MG63 (cell line): Measurements from ENCODE around the gene POLR2J3. TPM values are rescaled to one million over a fixed set of nuclear protein-coding genes. Genes with fewer than 3 reads are reported as not detected.
"Not testable (repeated sequence)": the region's sequence is repeated elsewhere in the genome, so short reads cannot be mapped to it uniquely, and the experiment has no call there.

ENCODE experiments used
- DNase-seq: peaks from one replicate; pipeline ENCODE4 v3.0.0-alpha.2; 2020
- H3K27me3 ChIP-seq: fragments of 250-450 bp; sonication (Bioruptor Pico); 2 replicates; pipeline ENCODE4 v1.5.1; 2020; ENCODE audit warnings: mild to moderate bottlenecking, moderate library complexity
- H3K36me3 ChIP-seq: fragments of 250-450 bp; sonication (Bioruptor Pico); 2 replicates; pipeline ENCODE4 v1.5.1; 2020; ENCODE audit warnings: mild to moderate bottlenecking, moderate library complexity
- H3K4me3 ChIP-seq: fragments of 250-450 bp; sonication (Bioruptor Pico); 2 replicates; pipeline ENCODE4 v1.5.1; 2020; ENCODE audit warnings: mild to moderate bottlenecking, moderate library complexity
- H3K9me3 ChIP-seq: fragments of 250-450 bp; sonication (Bioruptor Pico); 2 replicates; pipeline ENCODE4 v1.5.1; 2020; ENCODE audit warnings: mild to moderate bottlenecking, moderate library complexity
- total RNA-seq: library from RNA; depleted of rRNA; stranded (reverse); fragments of >200 nt; shearing (Covaris generic); gene quantifications from 2 replicates; pipeline ENCODE4 v1.2.3, GENCODE V29; 2014; ENCODE audit warnings: low replicate concordance; rRNA removed

POLR2J3 gene
- total RNA-seq: 2.2 and 7.1 TPM in 2 replicates

DNA sequence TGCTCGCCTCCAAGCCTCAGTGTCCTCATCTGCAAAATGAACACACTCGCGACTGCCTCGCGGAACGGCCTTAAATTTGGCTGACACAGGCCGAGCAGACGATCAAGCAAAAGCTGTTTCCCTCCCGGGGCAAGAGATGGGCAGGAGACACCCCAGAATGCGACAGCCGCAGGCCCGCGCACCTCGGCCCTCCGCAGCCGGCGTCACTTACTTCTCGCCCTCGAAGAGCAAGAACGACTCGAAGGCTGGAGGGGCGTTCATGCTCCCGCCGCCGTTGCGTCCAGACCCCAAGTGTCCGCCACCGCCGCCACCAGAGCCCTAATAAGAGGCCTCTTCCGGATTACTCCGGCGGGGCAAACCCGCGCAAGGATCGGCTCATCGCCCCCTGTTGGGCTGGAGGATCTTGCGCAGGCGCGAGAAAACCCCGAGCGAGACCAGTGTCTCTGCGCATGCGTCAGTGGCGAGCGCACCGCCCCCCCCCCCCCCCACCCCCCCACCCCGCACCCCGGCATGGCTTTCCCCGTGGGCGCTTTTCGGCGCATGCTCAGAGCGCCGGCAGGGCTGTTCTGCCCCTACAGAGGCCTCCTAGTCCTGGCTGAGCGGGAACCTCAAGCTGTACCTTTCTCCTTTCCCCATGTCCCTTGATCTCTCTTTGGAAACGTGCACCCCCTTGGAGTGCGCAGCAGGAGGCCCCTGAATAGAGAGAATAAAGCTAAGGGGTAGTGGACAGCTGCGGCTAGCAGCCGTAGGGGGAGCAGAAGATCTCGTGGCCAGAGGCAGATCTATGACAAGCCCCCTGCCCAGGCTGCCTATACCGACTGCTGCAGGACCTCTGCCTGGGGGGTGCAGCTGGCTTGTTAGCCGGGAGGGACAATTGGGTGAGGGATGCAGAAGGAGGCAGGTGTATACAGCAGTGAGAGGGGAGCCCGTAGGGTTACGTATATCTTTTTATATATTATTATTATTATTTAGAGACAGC, at the start of gene POLR2J3:
Gene POLR2J3, minus strand, starts transcription at position 323 of the 979 bp plus-strand sequence. Its CDS starts 62 bp downstream, at position 261.
- H3K9me3 ChIP-seq, H3K36me3 ChIP-seq, H3K27me3 ChIP-seq: not testable (repeated sequence)
- DNase-seq: peak; percentile 8
- peak within 1 kb of the TSS; percentile 70 for H3K4me3 ChIP-seq

- DNase-seq, H3K4me3 ChIP-seq, H3K27me3 ChIP-seq, H3K36me3 ChIP-seq, H3K9me3 ChIP-seq: not testable (repeated sequence)
Measured at GRCh38 chr7:102618122-102618521, 45.7 kb upstream of the POLR2J3 start.

DNA sequence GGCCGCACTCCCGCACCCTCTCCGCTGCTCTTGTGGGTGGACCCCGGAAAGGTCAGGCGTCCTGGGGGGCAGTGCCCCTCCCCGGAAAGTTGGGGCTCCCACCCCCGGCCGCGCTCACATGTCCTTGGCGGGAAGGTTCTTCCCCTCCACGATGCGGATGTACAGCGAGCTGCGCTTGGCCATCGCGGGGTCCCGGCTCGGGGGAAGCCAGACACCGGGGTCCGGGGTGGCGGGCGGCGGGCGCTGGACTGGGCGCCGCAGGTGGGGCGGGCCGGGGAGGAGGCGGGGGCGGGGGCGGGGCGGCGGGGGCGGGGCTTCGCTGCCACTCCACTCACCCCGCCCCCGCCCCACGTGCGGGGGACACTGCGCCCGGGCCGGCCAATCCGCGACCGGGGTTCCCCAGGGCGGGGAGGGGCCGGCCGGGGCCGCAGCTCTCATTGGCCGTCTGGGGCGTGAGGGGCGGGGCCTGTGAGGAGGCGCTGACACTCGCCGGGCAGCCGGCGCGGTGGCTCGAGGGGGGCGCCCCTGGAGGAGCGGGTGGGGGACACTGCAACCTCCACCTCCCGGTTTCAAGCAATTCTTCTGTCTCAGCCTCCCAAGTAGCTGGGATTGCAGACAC, 44.2 kb upstream of the POLR2J3 start, which contains the start of gene RASA4:
Gene RASA4, minus strand, starts transcription at position 250 of the 619 bp plus-strand sequence. Its CDS starts 67 bp downstream, at position 183.
- H3K27me3 ChIP-seq, H3K9me3 ChIP-seq, H3K36me3 ChIP-seq, H3K4me3 ChIP-seq: not testable (repeated sequence)
- DNase-seq: peak; percentile 12

GRCh38 chr7:102615930-102616329, 43.5 kb upstream of the POLR2J3 start:
- not testable (repeated sequence) for H3K36me3 ChIP-seq, H3K27me3 ChIP-seq, DNase-seq, H3K9me3 ChIP-seq, H3K4me3 ChIP-seq

- not testable (repeated sequence) for H3K36me3 ChIP-seq, H3K27me3 ChIP-seq, DNase-seq, H3K4me3 ChIP-seq, H3K9me3 ChIP-seq
Measured at GRCh38 chr7:102614873-102615272, 42.5 kb upstream of the POLR2J3 start.

GRCh38 chr7:102614346-102614697, 41.9 kb upstream of the POLR2J3 start:
- not testable (repeated sequence) for H3K9me3 ChIP-seq, H3K4me3 ChIP-seq, DNase-seq, H3K27me3 ChIP-seq, H3K36me3 ChIP-seq

GRCh38 chr7:102613575-102614345, 41.4 kb upstream of the POLR2J3 start:
- not testable (repeated sequence) for DNase-seq, H3K9me3 ChIP-seq

DNA sequence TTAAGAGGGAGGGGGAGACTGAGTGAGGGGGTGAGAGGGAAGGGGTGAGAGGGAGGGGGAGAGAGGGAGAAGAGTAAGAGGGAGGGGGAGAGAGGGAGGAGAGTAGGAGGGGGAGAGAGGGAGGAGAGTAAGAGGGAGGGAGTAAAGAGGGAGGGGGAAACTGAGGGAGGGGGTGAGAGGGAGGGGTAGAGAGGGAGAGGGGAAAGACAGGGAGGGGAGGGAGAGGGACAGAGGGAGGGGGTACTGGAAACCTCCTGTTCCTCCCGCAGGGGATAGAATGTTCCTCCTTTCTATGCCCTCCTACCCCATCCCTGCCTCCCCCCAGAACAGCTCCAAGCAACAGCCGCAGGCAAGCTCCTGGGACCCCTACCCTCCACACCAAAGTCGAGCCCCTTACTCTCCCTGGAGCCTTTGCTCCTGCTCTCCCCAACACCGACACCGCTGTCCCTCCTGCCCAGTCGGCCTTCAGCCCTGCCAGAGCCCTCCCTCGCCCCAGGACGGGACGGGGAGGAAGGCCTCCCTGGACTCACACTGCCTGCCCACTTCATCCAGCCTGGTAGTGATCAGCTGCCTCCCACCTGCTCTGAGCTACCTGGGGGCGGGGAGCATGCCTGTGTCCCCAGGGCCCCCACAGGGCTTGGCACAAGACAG, 39.4 kb upstream of the POLR2J3 start:
- H3K9me3 ChIP-seq, H3K36me3 ChIP-seq, DNase-seq, H3K27me3 ChIP-seq, H3K4me3 ChIP-seq: not testable (repeated sequence)

More at GRCh38 chr7:102613575-102614345, 41.4 kb upstream of the POLR2J3 start:
- H3K4me3 ChIP-seq, H3K27me3 ChIP-seq, H3K36me3 ChIP-seq: not testable (repeated sequence)

DNA sequence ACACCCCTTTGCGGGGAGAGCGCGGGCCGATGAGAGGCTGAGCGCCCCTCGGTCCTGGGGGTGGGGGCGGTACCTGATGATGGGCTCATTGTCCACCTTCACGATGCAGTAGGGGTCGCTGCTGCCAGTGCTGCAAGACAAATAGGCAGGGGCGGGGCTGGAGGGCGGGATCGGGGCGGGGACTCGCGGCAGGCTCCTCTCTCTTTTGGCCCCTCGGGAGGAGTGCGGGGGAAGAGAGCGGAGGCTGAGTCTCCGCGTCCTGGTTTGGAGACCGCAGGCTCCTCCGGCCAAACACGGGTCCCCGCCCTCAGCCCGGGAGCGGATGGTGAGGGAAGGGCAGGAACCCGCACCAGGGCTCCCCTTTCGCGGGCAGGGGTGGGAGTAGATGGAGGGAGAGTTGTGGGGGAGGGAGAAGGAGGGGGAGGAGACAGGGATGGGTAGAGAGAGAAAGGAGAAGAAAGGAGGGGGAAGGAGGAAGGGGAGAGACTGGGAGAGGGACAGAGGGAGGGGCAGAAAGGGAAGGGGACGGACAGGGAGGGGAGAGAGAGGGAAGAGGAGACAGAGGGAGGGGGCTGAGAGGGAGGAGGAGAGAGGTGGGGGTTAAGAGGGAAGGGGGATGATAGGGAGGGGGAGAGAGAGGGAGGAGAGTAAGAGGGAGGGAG, 38.8 kb upstream of the POLR2J3 start:
- H3K4me3 ChIP-seq, DNase-seq, H3K9me3 ChIP-seq, H3K36me3 ChIP-seq, H3K27me3 ChIP-seq: not testable (repeated sequence)

GRCh38 chr7:102610441-102610840, 38.1 kb upstream of the POLR2J3 start:
- H3K4me3 ChIP-seq, H3K9me3 ChIP-seq, H3K27me3 ChIP-seq, DNase-seq, H3K36me3 ChIP-seq: not testable (repeated sequence)

- not testable (repeated sequence) for H3K27me3 ChIP-seq, H3K4me3 ChIP-seq, H3K9me3 ChIP-seq, DNase-seq, H3K36me3 ChIP-seq
Measured at GRCh38 chr7:102609734-102610133, 37.4 kb upstream of the POLR2J3 start.

GRCh38 chr7:102606848-102607247, 34.5 kb upstream of the POLR2J3 start:
- DNase-seq, H3K4me3 ChIP-seq, H3K36me3 ChIP-seq, H3K27me3 ChIP-seq, H3K9me3 ChIP-seq: not testable (repeated sequence)

DNA sequence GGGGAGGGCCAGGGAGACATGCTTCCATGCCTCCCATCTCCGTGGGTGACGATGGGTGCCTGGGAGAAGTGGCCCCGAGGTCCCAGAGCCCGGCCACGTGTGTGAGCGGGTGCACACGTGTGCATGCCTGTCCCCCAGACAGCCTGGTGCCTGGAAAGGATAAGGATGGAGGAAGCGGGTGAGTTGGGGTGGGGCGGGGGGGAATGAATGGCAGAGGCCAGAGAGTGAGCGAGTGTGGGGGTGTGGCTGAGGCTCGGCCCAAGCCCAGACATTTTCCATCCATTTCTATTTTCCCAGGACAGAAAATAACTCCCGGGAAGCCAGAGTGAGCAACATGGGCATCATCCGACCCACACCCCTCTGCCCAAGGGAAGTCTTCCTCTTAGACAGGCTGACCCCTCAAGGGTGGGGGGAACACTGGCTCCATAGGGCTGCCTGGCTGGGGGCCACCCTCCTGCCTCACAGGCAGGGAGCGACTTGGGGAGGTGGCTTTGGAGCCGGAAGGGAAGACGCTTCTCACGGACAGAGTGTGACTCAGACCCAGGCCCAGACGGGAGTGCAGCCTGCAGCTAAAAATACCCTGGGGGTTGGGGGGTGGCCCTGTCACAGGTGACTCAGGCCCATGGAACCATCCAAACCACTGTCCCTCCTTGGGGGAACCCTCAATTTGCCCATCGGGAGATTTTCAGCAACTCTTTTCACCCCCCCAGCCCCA, 32.2 kb upstream of the POLR2J3 start:
- not testable (repeated sequence) for DNase-seq, H3K27me3 ChIP-seq, H3K9me3 ChIP-seq, H3K36me3 ChIP-seq, H3K4me3 ChIP-seq

GRCh38 chr7:102602317-102602716, 29.9 kb upstream of the POLR2J3 start:
- DNase-seq, H3K27me3 ChIP-seq, H3K9me3 ChIP-seq, H3K4me3 ChIP-seq, H3K36me3 ChIP-seq: not testable (repeated sequence)

- not testable (repeated sequence) for DNase-seq, H3K36me3 ChIP-seq, H3K4me3 ChIP-seq, H3K27me3 ChIP-seq, H3K9me3 ChIP-seq
Measured at GRCh38 chr7:102599699-102600098, 27.3 kb upstream of the POLR2J3 start.

GRCh38 chr7:102596036-102596435, 23.7 kb upstream of the POLR2J3 start:
- H3K9me3 ChIP-seq, H3K36me3 ChIP-seq, DNase-seq: not testable (repeated sequence)

More at GRCh38 chr7:102596036-102596435, 23.7 kb upstream of the POLR2J3 start:
- not testable (repeated sequence) for H3K4me3 ChIP-seq, H3K27me3 ChIP-seq
